Bronchial epithelial cell (primary cell): Measurements from ENCODE around the gene KLK11. TPM values are rescaled to one million over a fixed set of nuclear protein-coding genes. Genes with fewer than 3 reads are reported as not detected.
A peak's percentile ranks its signal among the peaks of the same experiment; 100 is the strongest.

Source experiments
- DNase-seq: peaks from one replicate; pipeline ENCODE4 v3.0.0-alpha.2; 2010; ENCODE audit warnings: low read depth
- FAIRE-seq: peaks from 2 replicates; lab custom pipeline; 2011; peaks lifted over from hg19 to GRCh38; lab: Jason Lieb, UNC
- H3K27me3 ChIP-seq: 2 replicates; pipeline ENCODE4 v1.5.1; 2011; ENCODE audit warnings: low read length; ENCODE audit not compliant: control insufficient read depth, insufficient read depth
- H3K36me3 ChIP-seq: 2 replicates; pipeline ENCODE4 v1.5.1; 2011; ENCODE audit warnings: low read length; ENCODE audit not compliant: control insufficient read depth, insufficient read depth
- H3K4me3 ChIP-seq: 2 replicates; pipeline ENCODE4 v1.5.1; 2011; ENCODE audit warnings: mild to moderate bottlenecking, low read depth, low read length, control low read depth
- total RNA-seq: library from RNA; depleted of rRNA; stranded (reverse); fragments of >200 nt; gene quantifications from 2 replicates; pipeline ENCODE4 v1.2.1, GENCODE V29; 2014
- TF ChIP-seq, protein P1 (sequence below): IDR thresholded peaks from 2 replicates; pipeline ENCODE4 v1.5.1; 2011; ENCODE audit warnings: mild to moderate bottlenecking, moderate library complexity, low read length, control low read depth, inconsistent platforms; ENCODE audit not compliant: insufficient read depth, severe bottlenecking

The KLK11 gene
- total RNA-seq, 1 donor from 2014 or later: 1.6 TPM

DNA sequence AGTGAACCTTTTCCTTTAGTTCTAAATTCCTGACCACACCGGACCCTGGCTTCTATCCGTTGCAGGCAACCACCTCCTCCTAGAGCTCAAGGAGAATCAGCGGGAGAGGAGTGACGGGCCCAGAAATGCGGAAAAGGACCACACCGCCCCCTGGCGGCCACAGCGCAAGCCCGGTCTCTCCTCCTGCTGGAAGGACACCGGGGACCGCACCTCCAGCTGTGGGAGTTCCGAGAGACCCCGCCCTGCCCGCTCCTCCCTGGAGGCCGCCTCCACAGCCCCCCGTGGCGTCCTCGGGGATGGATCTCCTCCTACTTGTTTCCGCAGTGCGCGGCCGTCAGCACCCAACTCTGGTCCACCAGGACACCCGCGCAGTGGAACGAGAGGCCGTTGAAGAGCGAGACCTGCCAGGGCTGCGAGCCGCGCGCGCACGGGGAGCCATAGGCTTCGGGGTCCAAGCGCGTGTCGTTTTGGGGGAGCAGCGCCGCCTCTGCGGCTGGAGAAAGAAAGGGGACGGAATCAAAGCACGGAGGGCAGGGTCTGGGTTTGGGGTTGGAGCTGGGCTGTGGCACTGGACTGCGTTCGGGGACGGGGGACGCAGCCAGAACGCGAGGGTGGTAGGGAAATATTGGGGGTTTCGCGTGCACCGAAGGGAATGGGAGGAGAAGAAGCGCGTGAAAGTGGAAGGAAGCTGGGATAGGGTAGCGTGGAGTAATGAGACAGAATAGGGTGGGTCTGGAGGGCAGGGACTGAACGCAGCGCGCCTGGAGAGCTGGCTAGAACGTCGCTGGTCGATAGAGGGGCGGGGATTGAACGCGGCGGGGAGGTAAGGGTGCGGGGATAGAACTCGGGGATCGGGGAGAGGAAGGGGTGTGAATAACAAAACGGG is 9.4 kb downstream of the KLK11 start:
- DNase-seq (peak; percentile 43), FAIRE-seq (no peak)
- Histone ChIP-seq H3K4me3 (peak overlapping the region; percentile 33), H3K27me3 (peaks cover 1% of the 10 kb centered on the region), H3K36me3 (no peaks in the 10 kb centered on the region)
- TF ChIP-seq, protein P1, sequence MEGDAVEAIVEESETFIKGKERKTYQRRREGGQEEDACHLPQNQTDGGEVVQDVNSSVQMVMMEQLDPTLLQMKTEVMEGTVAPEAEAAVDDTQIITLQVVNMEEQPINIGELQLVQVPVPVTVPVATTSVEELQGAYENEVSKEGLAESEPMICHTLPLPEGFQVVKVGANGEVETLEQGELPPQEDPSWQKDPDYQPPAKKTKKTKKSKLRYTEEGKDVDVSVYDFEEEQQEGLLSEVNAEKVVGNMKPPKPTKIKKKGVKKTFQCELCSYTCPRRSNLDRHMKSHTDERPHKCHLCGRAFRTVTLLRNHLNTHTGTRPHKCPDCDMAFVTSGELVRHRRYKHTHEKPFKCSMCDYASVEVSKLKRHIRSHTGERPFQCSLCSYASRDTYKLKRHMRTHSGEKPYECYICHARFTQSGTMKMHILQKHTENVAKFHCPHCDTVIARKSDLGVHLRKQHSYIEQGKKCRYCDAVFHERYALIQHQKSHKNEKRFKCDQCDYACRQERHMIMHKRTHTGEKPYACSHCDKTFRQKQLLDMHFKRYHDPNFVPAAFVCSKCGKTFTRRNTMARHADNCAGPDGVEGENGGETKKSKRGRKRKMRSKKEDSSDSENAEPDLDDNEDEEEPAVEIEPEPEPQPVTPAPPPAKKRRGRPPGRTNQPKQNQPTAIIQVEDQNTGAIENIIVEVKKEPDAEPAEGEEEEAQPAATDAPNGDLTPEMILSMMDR: peak; percentile 96

DNA sequence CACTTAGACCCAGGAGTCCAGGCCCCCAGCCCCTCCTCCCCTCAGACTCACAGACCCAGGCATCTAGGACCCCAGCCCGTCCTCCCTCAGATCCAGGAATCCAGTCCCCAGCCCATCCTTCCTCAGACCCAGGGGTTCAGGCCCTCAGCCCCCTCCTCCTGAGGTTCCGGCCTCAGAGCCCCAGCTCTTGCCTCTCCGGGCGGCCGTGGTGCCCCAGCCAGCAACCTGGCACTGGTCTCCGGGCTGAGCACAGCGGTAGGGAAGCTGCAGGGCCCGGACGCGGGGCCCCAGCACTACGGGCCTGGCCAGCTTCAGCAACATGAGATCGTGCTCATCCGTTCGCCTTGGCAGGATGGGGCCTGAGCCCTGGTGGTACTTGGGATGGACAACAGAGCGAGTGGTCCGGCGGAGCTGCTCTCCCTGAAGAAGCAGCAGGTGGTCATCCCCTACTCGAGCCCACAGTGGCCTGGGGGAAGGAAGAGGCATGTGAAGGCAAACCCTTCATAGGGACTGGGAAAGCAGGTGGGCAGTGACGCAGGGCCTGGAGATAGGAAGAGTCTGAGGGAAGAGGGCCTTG is 10.6 kb downstream of the KLK11 start:
- H3K36me3 ChIP-seq: no peaks in the 10 kb centered on the region
- H3K27me3 ChIP-seq: peaks cover 1% of the 10 kb centered on the region
- TF ChIP-seq, protein P1: no peak
- H3K4me3 ChIP-seq: no peak overlapping the region
- no peak for DNase-seq
- FAIRE-seq: no peak

DNA sequence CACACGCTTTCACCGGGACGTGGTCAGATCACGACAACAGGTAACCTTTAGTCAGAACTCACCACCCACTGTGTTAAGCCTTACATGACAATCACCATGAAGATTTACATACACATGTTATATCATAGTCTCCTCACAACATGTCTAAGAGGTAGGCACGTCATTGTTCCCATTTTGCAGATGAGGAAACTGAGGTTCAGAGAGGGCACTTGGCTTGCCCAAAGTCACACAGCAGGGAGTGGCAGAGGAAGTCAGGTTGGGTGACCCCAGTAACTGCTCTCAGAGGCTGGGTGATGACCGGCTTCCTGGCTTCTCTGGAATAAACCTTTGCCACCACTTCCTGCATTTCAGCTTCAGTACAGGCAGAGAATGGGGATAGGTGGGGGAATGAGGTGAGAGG is 12.2 kb downstream of the KLK11 start:
- no peak for FAIRE-seq
- H3K4me3 ChIP-seq: no peak overlapping the region
- TF ChIP-seq, protein P1: no peak
- H3K36me3 ChIP-seq: no peaks in the 10 kb centered on the region
- no peak for DNase-seq
- H3K27me3 ChIP-seq: peaks cover 1% of the 10 kb centered on the region

DNA sequence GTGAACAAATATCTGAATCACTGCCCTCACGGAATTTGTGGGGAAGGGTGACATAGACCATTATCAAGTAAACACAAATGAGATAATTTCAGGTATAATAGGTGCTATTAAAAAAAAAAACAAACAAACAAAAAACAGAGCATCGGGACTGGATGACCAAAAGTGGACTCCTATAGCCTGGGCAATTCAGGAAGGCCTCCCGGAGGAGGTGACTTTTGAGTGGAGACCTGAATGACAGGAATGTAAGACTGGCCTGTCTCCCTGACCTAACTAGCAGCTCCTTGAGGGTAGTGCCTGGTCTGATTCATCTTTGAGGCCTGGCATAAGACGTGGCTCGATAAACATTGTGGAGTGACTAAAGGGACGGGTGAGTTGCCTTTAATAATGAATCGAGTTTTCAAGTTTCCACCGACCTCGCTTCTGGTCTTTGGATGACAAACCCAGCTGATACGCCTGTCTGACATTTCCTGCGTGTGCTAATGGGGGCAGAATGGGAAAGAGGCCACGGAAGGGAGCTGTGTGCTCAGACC is 13.7 kb downstream of the KLK11 start:
- DNase-seq: peak; percentile 40
- FAIRE-seq: no peak
- Histone ChIP-seq H3K27me3 (no peaks in the 10 kb centered on the region), H3K36me3 (no peaks in the 10 kb centered on the region), H3K4me3 (no peak overlapping the region)
- TF ChIP-seq, protein P1: no peak

DNA sequence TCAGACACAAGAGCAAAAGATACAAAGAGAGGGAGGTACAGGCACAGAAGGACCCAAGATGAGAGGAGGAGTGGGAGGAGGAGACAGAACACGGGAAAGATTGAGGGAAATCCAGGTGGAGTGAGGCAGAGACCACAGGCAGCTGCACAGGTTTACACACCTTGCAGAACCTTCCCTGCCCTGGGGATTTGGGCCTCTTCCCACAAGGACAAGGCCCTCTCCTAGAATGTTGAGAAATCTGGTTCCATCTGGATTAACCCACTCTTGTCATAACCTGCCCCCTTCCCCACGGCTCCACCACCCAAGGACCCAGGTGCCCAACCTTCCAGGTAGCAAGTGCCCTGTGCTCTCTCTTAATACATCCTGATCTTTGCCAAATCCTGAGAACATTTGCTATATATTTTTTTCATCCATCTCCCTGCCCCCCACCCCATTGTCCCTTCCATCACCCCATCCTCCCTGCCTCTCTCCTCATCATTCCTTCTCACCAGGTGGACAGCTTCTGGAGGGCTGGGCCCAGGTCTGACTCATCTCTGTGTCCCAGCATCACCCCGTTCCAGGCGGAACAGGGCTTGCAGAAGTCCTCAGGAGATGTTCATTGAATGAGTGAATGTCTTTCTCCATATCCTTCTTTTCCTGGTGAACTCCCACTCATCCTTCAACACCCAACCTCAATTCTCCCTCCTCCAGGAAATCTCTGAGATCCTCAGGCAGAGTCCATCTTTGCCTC is 16.2 kb downstream of the KLK11 start:
- H3K36me3 ChIP-seq: no peaks in the 10 kb centered on the region
- H3K27me3 ChIP-seq: no peaks in the 10 kb centered on the region
- peak; percentile 70 for DNase-seq
- H3K4me3 ChIP-seq: no peak overlapping the region
- FAIRE-seq: peak; percentile 90
- TF ChIP-seq, protein P1: no peak
